ENCODE measurements around the gene VWA8.
"Not testable (repeated sequence)": the region's sequence is repeated elsewhere in the genome, so short reads cannot be mapped to it uniquely, and the experiment has no call there.

VWA8 gene

DNA sequence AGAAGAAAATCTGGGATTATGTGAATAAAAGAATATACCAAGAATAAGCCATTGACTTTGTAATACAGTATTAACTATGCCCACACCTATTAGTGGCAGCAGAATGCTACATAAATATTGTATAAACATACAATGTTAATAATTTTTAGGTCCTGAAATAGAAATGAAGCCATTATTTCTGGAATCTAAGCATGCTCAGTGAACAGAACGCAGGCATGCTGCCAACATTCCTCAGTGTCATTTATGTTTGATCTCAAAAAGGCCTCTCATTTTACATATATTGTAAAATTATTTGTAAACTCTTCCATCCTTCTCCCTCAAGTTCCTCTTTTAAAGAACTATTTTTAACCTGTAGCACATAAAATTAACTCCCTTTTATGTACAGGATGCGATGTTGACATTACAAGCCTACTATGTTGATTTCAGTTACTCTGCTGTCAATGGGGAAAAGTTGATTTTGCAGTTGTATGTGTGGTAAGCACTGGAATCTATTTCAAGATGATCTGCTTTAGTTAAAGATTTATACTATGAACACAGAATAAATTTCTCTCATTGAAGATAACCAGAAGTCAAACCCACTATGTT, 118.8 kb downstream of the VWA8 start:
- no peak for DNase-seq

DNA sequence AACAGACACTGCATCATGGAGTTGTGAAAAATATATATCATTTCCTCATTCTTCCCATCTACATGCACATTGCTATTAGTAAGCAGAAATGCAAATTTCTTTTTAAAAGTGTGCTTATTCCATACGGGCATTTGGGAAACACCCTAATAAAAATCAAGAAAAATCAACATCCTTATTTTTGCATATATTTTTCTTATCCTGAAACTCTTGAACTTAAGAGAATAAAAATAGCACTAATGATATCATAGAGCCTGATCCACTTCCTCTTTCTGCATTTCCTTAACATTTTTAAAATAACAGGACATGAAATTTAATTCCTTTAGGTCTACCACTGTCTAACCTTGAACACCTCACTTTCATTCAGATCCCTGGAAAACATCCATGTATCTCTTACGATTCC, 123.3 kb downstream of the VWA8 start:
- no peak for DNase-seq

DNA sequence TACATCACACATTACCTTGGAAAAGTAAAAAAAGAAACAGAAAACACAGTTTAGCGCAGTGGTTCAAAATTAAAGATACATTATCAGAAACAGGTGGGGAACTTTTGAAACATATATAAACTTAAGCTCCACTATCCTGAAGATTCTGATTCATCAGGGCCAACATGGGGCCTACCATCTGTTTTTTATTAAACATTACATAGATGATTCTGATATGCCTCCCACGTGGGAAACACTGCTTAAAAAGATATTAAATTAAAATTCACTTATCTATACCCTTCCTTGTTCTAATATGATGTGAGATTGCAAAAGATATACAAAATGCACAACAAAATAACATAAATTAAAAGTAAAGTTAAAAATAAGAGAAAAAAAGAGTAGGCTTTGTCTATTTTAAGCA, 125.0 kb downstream of the VWA8 start:
- DNase-seq = no peak

DNA sequence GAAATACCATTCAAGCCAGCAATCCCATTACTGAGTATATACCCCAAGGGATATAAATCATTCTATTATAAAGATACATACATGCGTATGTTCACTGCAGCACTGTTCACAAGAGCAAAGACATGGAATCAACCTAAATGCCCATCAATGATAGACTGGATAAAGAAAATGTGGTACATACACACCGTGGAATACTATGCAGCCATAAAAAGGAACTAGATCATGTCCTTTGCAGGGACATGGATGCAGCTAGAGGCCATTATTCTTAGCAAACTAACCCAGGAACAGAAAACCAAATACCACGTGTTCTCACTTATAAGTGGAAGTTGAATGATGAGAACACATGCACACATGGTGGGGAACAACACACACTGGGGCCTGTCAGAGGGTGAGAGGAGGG, 126.2 kb downstream of the VWA8 start:
- not testable (repeated sequence) for DNase-seq

DNA sequence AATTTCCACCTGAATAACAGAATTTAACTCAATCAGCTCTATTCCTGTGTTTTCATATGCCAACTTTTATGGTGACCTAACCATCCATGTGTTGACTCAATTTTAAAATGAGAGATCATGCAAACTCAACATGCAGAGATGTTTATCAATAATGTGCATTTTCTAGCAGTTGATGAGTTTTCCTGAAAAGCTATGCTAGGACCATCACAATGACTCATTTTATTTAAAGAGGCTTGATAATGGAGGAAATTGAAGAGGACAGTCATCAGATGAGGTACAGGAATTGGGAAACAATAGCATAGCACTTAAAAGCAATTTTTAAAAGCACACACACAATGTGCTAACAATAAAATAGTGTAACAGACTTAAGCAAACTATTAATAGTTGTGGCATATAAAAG, 127.1 kb downstream of the VWA8 start:
- no peak for DNase-seq

DNA sequence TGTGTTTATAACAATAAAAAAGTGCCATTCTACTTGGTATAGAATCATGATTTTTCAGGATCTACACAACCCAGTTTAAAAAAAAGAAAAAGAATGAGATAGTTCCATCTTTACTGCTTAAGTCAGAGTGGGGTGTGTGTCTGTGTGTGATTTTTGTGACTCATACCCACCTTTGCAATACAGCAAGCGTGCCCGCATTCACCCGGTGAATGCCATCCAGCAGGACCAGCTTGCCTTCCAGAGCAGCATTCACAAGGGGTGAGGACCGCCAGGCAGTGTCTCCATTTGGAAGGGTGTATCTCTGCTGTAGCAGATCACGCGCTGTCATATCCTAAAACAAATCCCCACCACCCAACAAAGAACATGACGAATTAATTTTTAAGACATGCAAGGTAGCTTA, 127.7 kb downstream of the VWA8 start:
- no peak for DNase-seq

DNA sequence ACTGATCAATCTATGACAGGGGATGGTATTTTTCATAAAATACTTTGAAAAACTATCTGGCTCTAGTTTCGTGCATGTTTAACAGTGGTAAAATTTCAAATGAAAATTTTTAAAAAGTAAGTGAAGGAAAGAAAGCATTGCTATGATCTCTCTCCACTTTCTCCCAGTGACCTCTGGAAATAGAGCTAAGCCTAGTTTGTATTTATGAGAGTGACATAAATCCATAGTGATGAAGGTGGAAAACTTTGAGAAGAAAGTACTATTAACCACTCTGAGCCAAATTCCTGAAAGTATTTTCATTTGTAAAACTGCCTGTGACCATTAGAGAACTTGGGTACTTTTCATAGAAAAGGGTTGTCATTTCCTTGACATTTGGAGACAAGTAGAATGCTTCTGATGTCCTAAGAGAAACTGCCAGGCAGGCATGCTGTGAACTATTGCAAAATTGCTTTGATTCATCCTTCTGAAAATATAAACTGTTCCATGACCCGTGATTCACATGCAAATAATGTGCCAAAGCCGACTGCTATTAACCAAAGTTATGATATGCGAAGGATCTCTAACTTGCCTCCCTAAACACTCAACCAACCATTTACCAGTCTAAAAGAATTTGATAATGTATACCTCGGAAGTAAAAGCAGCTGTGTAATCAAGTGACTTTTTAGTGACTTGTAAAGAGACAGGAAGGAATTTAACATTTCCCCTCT, 133.2 kb downstream of the VWA8 start:
- DNase-seq = no peak

DNA sequence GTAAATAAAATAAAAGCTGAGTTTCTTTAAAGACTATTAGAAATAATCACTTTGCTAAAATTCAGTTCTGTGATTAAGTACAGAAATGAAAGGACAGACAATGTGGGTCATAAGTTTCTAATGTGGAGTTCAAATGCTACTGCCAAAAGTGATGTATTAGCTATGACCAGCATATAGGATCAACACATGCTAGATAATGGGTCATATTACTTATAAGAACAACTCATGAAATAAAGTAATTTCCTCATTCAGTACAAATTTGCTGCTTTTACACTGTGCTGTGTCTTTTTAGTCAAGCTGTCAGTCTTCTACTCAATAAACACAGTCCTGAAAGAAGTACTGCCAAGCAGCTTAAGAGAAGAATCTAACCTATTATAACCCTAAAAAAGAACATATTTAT, 135.2 kb downstream of the VWA8 start:
- DNase-seq = no peak

DNA sequence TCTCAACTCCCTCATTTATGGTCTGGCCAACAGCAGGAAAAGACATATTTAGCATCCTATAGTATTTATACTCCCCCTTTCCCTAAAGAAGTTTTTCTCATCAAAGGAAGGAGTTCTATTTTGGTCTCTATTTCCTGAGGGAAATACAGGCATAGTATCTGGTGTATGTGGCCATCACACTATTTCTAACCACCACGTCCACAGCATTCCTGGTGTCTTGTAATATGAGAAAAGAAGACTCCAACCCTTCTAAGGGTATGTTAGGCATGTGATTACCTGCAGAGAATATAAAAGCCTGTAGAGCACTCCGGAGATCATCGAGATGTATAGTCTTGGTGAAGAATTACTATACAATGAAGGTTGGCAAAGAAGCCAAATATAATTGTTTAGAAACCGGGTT, 137.4 kb downstream of the VWA8 start:
- DNase-seq = no peak

DNA sequence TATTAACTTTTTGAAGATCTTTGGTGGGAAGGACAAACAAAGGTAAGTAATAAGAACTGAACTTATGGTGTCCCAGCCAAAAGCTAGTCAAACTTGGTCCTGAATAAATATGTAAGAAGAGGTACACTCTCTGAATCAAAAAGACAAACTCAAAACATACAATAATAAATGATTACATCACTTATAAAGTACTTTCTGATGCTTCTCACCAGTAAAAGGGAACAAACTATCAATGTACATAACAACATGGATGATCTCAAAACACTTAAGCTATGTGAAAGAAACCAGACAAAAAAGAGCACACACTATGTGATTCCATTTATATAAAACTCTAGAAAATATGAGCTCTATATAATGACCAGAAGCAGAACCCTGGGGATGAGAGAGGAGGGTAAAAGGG, 138.3 kb downstream of the VWA8 start:
- no peak for DNase-seq

DNA sequence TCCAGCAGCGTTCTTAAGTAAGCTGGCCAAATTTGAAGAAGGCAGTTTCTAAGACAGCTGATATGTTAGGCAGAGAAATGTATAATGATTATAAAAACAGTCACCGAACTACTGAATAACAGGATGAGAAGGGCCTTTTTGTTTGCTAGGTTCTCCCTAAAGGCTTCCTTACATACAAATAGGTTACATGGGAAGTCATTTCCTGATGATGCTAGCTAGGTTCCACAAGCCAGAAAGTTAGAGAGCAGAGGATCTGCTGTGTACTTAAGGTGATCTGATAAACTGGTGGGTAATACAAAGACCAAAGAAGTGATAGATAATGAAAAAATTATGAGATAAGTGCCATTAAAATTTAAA, 139.7 kb downstream of the VWA8 start:
- DNase-seq = no peak

DNA sequence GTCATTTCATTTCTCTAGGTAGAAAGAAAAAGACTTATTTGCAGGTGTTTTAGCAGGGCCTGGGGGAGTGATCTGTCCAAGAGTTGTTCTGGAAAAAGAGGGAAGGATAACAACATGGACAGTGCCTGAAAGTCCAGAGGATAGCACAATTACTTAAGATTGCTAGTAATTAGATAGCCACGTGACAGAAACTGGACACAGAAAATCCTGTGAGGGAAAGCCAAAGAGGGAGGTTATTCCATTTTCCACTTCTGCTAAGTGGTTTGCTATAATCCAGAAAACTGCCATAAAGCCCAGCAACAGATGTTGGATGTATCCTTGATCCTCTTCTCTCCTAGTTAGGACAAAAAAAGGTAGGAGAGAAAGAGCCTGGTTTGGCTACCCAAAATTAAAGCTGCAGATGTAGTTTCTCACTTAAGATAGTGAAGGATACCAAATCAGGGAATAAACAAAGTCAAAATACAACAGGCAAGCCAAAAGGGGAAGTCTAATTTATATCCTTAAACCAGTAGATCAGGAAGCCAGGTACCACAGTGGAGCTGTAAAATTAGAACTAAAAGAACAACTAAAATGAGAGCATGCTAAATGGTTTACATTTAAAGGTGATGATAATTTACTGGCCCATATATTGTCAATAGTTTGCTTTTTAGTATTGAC, 140.2 kb downstream of the VWA8 start:
- no peak for DNase-seq

DNA sequence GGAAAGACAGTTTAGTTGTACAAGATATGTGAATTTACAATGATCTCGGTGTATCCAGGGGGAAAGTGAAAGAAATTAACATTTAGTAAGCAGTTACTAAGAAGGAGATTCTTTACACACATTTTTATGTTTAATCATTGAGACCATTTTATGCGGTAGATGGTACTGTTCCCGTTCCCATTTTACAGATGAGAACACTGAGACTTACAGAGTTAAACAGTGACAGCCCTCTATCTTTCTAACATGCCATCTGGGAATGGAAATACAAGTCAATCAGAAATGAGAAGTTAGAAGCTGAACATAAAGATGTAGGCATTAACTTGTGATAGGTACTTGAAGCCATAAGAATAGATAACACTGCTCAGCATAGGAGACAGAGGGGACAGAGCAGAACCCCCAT, 144.9 kb downstream of the VWA8 start:
- no peak for DNase-seq

DNA sequence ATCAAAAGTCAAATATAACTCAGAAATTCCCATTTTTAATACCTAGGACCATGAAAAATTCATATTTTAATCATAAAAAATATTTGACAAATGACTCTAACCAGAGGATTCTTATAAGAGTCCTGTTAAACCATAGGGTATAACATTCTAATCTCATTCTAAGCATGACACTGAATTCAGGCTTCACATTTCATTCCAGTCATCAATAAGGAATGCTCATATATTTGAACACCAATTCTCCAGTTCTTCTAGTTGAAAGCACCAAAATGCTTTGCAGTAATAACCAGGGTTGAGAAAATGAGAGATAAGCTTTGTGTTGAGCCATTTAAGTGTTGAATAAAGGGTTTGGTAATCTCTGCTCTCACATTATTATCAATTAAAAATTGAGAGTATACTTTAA, 147.5 kb downstream of the VWA8 start:
- DNase-seq = no peak

DNA sequence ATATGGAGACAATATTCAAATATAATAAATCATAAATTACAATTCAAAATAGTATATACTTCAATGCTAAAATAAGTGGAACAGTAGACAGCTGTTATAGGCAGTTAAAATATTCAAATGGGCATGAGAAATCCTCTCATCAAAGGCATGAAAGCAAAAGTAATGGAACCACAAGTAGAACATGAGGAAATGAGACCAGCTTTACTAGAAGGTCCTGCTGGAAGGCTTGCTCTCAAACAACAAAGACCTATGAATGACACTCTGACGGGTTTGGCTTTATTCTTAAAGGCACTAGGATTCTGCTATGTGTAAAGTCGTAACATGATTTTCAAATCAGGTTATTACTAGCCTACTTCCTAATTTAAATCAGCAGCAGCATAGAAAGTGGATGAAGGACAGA, 148.1 kb downstream of the VWA8 start:
- no peak for DNase-seq

DNA sequence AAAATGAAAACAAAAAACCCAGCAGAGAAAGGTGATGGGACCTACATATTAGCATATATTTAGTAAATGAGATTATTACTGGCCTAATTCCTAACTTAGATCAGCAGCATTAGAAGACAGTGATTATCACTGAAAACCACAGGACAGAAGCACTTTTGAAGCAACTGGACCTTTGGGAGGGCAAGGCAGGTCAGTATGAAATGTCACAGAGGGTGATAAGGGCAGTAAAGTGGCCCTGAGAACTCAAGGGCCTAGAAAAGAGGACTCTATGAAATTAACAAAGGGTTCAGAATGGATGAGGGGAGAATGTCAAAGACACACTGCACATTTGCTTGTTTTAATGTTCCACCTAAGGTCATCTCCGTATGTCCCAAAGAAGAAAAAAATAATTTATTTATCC, 148.7 kb downstream of the VWA8 start:
- DNase-seq = no peak

DNA sequence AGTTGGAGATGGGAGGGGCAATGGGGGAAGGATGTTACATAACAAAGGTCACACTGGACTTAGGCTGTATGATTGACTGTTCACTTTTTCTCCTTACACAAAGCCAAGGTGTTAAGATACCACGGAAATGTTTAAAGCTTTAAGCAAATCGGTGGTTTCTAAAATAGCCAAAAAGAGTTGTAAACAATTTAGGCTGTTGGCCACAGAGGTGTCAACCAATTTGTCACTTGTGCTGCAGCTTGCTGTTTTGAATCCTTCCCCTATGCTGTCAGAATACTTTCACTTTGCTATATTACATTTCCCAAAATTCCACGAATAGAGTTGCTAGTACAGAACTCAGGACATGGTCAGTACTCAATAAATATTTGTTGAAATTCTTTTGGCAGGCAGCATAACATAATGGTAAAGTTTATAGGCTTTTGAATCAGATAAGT, 149.3 kb downstream of the VWA8 start:
- no peak for DNase-seq

DNA sequence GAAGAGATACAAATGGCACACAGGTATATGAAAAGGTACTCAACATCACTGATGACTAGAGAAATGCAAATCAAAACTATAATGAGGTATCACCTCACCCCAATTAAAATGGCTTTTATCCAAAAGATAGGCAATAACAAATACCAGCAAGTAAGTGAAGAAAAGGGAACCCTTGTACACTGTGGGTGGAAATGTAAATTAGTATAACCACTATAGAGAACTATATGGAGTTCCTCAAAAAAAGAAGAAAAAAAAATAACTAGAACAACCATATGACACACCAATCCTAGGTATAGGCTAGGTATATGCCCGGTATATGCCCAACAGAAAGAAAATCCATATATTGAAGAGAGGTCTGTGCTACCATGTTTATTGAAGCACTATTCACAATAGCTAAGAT, 150.9 kb downstream of the VWA8 start:
- no peak for DNase-seq

DNA sequence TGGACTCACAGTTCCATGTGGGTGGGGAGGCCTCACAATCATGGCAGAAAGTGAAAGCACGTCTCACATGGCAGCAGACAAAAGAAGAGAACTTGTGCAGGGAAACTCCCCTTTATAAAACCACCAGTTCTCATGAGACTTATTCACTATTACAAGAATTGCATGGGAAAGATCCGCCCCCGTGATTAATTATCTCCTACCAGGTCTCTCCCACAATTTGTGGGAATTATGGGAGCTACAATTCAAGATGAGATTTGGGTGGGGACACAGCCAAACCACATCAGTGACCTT, 157.5 kb downstream of the VWA8 start:
- DNase-seq = not testable (repeated sequence)

DNA sequence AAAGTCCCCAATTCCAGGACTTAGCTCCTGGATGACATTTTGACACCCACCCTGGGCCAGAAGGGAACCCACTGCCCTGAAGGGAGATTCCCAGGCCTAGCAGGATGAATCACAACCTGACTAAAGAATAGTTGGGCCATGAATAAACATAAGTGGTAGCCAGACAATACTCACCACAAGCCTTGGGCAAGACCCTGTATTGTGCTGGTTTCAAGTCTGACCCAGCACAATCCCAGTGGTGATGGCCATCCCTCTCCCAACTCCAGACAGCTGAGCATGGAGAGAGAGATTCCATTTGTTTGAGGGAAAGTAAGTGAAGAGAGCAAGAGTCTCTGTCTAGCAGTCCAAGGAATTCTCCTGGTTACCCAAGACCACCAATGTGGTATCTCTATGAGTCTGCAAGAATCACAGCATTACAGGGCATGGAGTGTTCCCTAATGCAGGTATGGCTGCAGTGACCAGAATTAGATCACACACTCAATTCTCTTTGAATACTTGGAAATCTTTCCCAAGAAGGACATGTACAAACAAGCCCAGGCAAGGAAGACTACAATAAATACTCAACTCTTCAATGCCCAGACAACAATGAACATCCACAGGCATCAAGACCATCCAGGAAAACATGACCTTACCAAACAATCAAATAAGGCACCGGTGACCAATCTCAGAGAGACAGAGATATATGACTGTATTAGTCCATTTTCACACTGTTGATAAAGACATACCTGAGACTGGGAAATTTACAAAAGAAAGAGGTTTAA, 158.0 kb downstream of the VWA8 start:
- DNase-seq = no peak

DNA sequence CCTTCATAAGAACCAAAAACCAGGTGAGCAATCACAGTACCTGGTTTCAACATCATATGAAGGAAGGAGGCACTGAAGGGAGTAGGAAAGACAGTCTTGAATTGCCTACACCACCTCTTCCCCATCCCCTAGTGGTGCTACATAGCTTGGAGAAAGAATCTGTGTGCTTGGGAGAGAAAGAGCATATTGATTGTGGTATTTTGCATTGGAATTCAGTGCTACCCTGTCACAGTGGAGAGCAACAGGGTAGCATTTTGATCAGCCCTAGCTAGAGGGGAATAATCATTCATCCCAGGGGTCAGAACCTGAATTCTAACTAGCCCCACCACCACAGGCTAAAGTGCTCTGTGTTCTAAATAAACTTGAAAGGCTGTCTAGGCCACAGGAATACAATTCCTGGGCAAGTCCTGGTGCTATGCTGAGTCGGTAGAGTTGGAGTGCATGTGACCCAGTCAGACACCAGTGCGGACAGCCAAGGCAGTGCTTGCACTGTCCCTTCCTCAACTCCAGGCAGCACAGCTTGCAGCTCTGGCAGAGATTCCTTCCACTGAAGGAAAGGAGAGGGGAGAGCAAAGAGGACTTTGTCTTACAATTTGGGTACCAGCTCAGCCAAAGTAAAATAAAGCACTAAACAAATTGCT, 158.7 kb downstream of the VWA8 start:
- DNase-seq = no peak

DNA sequence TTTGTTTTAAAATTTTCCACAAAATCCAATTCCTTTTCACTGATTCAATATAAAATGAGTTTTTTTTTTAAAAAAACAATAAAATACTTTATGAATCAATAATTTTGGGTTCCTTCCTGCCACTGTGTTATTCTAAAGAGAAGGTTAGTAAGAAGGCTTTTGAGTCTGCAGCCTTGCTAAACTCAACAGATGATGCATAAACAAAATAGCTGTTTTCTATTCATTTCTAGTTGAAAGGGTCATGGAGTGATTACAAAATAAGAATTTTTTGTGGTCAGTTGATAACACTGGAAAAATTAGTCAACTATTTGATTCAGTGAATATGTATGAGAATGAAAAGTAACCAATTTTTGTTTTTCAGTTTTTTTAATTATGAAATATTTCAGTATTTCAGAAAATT, 169.9 kb downstream of the VWA8 start:
- DNase-seq = no peak

DNA sequence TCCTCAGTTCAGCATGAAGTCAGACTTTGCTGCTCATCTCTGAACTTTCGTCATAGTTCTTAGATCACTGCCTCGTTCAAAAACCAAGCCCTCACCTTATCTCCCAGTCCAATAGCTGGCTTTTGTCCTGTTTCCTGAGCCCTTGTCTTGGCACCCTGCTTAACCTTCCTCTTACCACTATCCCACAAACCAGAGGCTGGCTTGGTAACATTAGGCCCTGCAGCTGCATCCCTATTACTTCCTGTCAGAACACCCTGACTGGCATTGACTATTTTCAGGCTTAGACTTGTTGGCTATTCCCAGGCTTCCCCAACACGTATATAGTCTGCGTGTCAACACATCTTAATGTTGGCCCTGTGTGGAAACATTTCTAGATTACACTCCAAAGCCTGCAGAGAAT, 172.4 kb downstream of the VWA8 start:
- DNase-seq = no peak
